GM12864 (cell line): ENCODE results near the gene C4orf54.

Experiments
- DNase-seq: peaks from one replicate; pipeline ENCODE4 v3.0.0-alpha.2; 2011; ENCODE audit warnings: low read depth
- H3K4me3 ChIP-seq: 2 replicates; pipeline ENCODE4 v1.5.1; 2011; ENCODE audit warnings: mild to moderate bottlenecking, low read depth, low read length, control low read depth
- TF ChIP-seq, protein P1 (sequence below): IDR thresholded peaks from 2 replicates; pipeline ENCODE4 v1.5.1; 2011; ENCODE audit warnings: low read depth, mild to moderate bottlenecking, moderate library complexity, low read length, control low read depth, inconsistent platforms; ENCODE audit errors: missing control alignments

C4orf54 gene

DNA sequence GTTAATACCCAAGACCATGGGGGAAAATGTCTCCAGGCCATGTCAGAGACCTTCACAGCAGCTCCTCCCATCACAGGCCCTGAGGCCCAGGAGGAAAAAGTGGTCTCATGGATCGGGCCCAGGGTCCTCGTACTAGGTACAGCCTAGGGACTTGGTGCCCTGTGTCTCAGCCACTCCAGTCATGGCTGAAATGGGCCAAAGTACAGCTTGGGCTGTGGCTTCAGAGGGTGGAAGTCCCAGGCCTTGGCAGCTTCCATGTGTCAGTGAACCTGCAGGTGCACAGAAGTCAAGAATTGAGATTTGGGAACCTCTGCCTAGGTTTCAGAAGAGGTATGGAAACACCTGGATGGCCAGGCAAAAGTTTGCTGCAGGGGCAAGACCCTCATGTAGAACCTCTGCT lies 27.6 kb upstream of the C4orf54 start:
- DNase-seq: no peak
- TF ChIP-seq, protein P1, sequence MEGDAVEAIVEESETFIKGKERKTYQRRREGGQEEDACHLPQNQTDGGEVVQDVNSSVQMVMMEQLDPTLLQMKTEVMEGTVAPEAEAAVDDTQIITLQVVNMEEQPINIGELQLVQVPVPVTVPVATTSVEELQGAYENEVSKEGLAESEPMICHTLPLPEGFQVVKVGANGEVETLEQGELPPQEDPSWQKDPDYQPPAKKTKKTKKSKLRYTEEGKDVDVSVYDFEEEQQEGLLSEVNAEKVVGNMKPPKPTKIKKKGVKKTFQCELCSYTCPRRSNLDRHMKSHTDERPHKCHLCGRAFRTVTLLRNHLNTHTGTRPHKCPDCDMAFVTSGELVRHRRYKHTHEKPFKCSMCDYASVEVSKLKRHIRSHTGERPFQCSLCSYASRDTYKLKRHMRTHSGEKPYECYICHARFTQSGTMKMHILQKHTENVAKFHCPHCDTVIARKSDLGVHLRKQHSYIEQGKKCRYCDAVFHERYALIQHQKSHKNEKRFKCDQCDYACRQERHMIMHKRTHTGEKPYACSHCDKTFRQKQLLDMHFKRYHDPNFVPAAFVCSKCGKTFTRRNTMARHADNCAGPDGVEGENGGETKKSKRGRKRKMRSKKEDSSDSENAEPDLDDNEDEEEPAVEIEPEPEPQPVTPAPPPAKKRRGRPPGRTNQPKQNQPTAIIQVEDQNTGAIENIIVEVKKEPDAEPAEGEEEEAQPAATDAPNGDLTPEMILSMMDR: no peak
- H3K4me3 ChIP-seq: no peak overlapping the region

- DNase-seq: no peak
- TF ChIP-seq, protein P1: no peak
- no peak overlapping the region for H3K4me3 ChIP-seq
Observed at GRCh38 chr4:99683895-99684294, 26.3 kb upstream of the C4orf54 start.

GRCh38 chr4:99679976-99680375 lies 22.3 kb upstream of the C4orf54 start:
- no peak overlapping the region for H3K4me3 ChIP-seq
- TF ChIP-seq, protein P1: no peak
- no peak for DNase-seq

- no peak for DNase-seq
- no peak overlapping the region for H3K4me3 ChIP-seq
- TF ChIP-seq, protein P1: no peak
Observed at GRCh38 chr4:99679204-99679603, 21.6 kb upstream of the C4orf54 start.

- no peak overlapping the region for H3K4me3 ChIP-seq
- no peak for DNase-seq
- TF ChIP-seq, protein P1: no peak
Observed at GRCh38 chr4:99677161-99677560, 19.5 kb upstream of the C4orf54 start.

DNA sequence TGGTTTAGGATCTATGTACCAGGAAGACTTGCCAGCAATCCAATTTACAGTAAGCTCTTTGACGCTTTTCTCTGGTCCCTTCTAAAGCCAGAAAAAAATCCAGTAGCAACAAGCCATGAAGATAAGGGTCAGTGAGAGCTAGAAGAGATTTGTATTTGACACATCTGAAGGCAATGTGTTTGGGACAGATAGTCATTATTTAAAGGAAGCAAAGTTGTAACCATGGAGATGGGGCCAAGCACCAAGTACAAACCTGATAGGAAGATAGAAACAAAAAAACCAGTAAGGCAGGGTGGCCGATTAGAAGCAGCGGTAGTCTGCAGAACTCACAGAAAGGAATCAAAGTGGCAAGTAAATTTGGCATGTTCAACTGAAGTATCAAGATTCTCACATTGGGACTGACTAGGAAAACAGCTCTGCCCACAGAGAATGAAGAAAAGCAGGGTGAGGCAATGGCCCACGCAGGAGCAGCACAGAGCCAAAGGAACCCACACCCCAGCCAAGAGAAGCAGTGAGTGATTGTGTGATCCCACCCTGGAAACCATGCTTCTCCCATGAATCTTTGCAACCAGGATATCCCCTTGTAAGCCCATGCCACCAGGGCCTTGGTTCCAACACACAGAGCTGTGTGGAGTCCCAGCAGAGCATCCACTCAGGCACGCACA lies 12.9 kb upstream of the C4orf54 start:
- TF ChIP-seq, protein P1: no peak
- H3K4me3 ChIP-seq: no peak overlapping the region
- no peak for DNase-seq

DNA sequence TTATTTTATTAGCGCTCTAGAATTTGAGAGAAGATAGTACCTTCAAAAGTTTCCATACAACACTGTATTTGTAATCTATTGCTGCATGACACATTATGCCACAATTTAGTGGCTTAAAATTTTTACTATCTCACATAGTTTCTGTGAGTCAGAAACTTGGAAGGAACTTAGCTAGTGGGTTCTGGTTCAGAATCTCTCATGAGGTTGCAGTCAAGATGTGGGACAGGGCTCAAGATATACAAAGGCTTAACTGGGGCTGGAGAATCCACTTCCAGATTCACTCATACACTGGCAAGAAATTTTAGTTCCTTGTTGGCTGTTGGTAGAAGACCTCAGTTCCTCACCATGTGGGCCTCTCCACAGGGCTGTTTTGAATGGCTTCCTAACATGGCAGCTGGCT lies 11.5 kb upstream of the C4orf54 start:
- DNase-seq: no peak
- H3K4me3 ChIP-seq: no peak overlapping the region
- TF ChIP-seq, protein P1: no peak
